Gastroesophageal sphincter (tissue), 4 donors: Measurements from ENCODE around the gene PLD5. TPM values are rescaled to one million over a fixed set of nuclear protein-coding genes. Genes with fewer than 3 reads are reported as not detected.

Experiments
- ATAC-seq: fragments of 150-250 bp; one replicate; pipeline ENCODE4 v1.9.1; 2016; ENCODE audit warnings: mild to moderate bottlenecking, moderate library complexity
- H3K27ac ChIP-seq, 4 donors: fragments of 200-600 bp; sonication (generic) in 3 of 4; 1 replicate in 3 of 4; 2 replicates in 1 of 4; pipeline ENCODE4 v1.5.1; 2016 to 2019
- H3K27me3 ChIP-seq: fragments of 200-600 bp; sonication (generic); one replicate; pipeline ENCODE4 v1.5.1; 2019
- H3K36me3 ChIP-seq, 2 donors: fragments of 200-600 bp; sonication (generic); one replicate each; pipeline ENCODE4 v1.5.1; 2019; ENCODE audit warnings: control low read depth in 1 of 2
- H3K4me1 ChIP-seq, 3 donors: fragments of 200-600 bp; sonication (generic); 1 replicate in 2 of 3; 2 replicates in 1 of 3; pipeline ENCODE4 v1.5.1; 2016 to 2019; ENCODE audit warnings: control low read depth in 2 of 3
- H3K4me3 ChIP-seq, 2 donors: fragments of 200-600 bp; sonication (generic); one replicate each; pipeline ENCODE4 v1.5.1; 2019; ENCODE audit warnings: mild to moderate bottlenecking in 1 of 2, moderate library complexity in 1 of 2
- H3K9me3 ChIP-seq, 3 donors: fragments of 200-600 bp; sonication (generic); one replicate each; pipeline ENCODE4 v1.5.1; 2017 to 2019; ENCODE audit warnings: control low read depth in 2 of 3
- CTCF ChIP-seq, 4 experiments: fragments of 200-600 bp in 2 of 4; fragments of 450-650 bp in 2 of 4; sonication (generic) in 1 of 4; IDR thresholded peaks; one replicate each; pipeline ENCODE4 v1.5.1; 2017 to 2019; ENCODE audit warnings: antibody characterized with exemption in 4 of 4, mild to moderate bottlenecking in 2 of 4, moderate library complexity in 2 of 4
- EP300 ChIP-seq: sonication (generic); formaldehyde crosslinking; IDR thresholded peaks from one replicate; pipeline ENCODE4 v1.6.1; 2017; ENCODE audit warnings: antibody characterized with exemption, mild to moderate bottlenecking
- POLR2A ChIP-seq, 2 donors: fragments of 450-650 bp; IDR thresholded peaks; one replicate each; pipeline ENCODE4 v1.6.1; 2017; ENCODE audit warnings: antibody characterized with exemption in 2 of 2, mild to moderate bottlenecking in 2 of 2, moderate library complexity in 1 of 2
- POLR2AphosphoS5 ChIP-seq: sonication (generic); formaldehyde crosslinking; IDR thresholded peaks from one replicate; pipeline ENCODE4 v1.6.1; 2017; ENCODE audit warnings: antibody characterized with exemption
- WGBS, 2 donors: methylation state at CpG; one replicate each; pipeline ENCODE4 v1.1.5; 2018; ENCODE audit warnings: low coverage in 1 of 2; 5-methylcytosine and 5-hydroxymethylcytosine counted together
- small RNA-seq, 4 donors: library from RNA; depleted of rRNA; stranded (forward); fragments of <200 nt; gene quantifications; one replicate each; pipeline ENCODE3, GENCODE V24; 2016
- total RNA-seq, 4 donors: library from RNA; depleted of rRNA; stranded (reverse); fragments of >200 nt; gene quantifications; one replicate each; pipeline ENCODE4 v1.1.0, GENCODE V29; 2016

Gene PLD5
- total RNA-seq, 4 donors from 2014 or later = 0.37 to 1.4 (median 0.92) TPM

- no peaks in the 10 kb centered on the region for H3K4me1 ChIP-seq
- TF ChIP-seq EP300 = no peak
- no peak for TF ChIP-seq POLR2A (IDR thresholded peaks at IDR 0.05)
- TF ChIP-seq POLR2AphosphoS5 = no peak
- TF ChIP-seq CTCF (IDR thresholded peaks at IDR 0.05) = no peak
- WGBS, 2 donors = 40 to 59% methylated on average over 5 to 7 of the region's 7 CpGs
- H3K4me3 ChIP-seq = no peak overlapping the region
- no peak for ATAC-seq
- H3K27ac ChIP-seq = no peak overlapping the region
- H3K9me3 ChIP-seq = no peaks in the 10 kb centered on the region
- H3K36me3 ChIP-seq = no peaks in the 10 kb centered on the region
- H3K27me3 ChIP-seq = peaks cover 4% of the 10 kb centered on the region
Measured at GRCh38 chr1:242055749-242056320, 468.7 kb downstream of the PLD5 start.

GRCh38 chr1:242043165-242043564 lies 481.3 kb downstream of the PLD5 start:
- Histone ChIP-seq H3K9me3 (peaks cover 0 to 9% (median 0%) of the 10 kb centered on the region in 3 donors), H3K4me1 (no peaks in the 10 kb centered on the region), H3K36me3 (no peaks in the 10 kb centered on the region), H3K27ac (no peak overlapping the region), H3K27me3 (no peaks in the 10 kb centered on the region), H3K4me3 (no peak overlapping the region)
- ATAC-seq = no peak
- 36 to 37% methylated on average over 3 of the region's 3 CpGs for whole genome bisulfite sequencing, 2 donors
- TF ChIP-seq EP300 = no peak
- no peak for TF ChIP-seq POLR2AphosphoS5
- no peak for TF ChIP-seq POLR2A (IDR thresholded peaks at IDR 0.05)
- TF ChIP-seq CTCF (IDR thresholded peaks at IDR 0.05) = no peak

- Histone ChIP-seq H3K36me3 (no peaks in the 10 kb centered on the region), H3K4me3 (no peak overlapping the region), H3K27me3 (no peaks in the 10 kb centered on the region), H3K27ac (no peak overlapping the region), H3K9me3 (no peaks in the 10 kb centered on the region), H3K4me1 (no peaks in the 10 kb centered on the region)
- TF ChIP-seq POLR2A (IDR thresholded peaks at IDR 0.05) (no peak), CTCF (IDR thresholded peaks at IDR 0.05) (no peak), POLR2AphosphoS5 (no peak), EP300 (no peak)
- ATAC-seq = no peak
- 86 to 95% methylated on average over 4 to 5 of the region's 5 CpGs for WGBS, 2 donors
Measured at GRCh38 chr1:242034392-242034791, 490.1 kb downstream of the PLD5 start.

GRCh38 chr1:242033447-242033846 lies 491.1 kb downstream of the PLD5 start:
- H3K27me3 ChIP-seq = no peaks in the 10 kb centered on the region
- no peak overlapping the region for H3K27ac ChIP-seq
- TF ChIP-seq POLR2A (IDR thresholded peaks at IDR 0.05) (no peak), POLR2AphosphoS5 (no peak), CTCF (IDR thresholded peaks at IDR 0.05) (no peak), EP300 (no peak)
- no peak for ATAC-seq
- H3K4me1 ChIP-seq = no peaks in the 10 kb centered on the region
- H3K9me3 ChIP-seq = no peaks in the 10 kb centered on the region
- WGBS, 2 donors = 43 to 52% methylated on average over 4 of the region's 4 CpGs
- no peaks in the 10 kb centered on the region for H3K36me3 ChIP-seq
- H3K4me3 ChIP-seq = no peak overlapping the region

Small RNAs within 50 kb of the gene (small RNA-seq; reads per million reads assigned to genes)
- gene AL360271.2 (0 reads per million in 4 donors), gene RN7SKP12 (0 reads per million in 4 donors)
